ENCODE results near the gene HYOU1.
"Not testable (repeated sequence)": the region's sequence is repeated elsewhere in the genome, so short reads cannot be mapped to it uniquely, and the experiment has no call there.

The HYOU1 gene

GRCh38 chr11:119041821-119042514, 15.0 kb downstream of the HYOU1 start:
- no peak for DNase-seq (ENCODE audit: low spot score)

DNA sequence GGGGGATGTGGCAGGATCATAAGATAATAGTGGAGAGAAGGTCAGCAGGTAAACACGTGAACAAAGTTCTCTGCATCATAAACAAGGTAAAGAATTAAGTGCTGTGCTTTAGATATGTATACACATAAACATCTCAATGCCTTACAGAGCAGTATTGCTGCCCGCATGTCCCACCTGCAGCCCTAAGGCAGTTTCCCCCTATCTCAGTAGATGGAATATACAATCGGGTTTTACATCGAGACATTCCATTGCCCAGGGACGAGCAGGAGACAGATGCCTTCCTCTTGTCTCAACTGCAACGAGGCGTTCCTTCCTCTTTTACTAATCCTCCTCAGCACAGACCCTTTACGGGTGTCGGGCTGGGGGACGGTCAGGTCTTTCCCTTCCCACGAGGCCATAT, 17.5 kb downstream of the HYOU1 start:
- not testable (repeated sequence) for DNase-seq (ENCODE audit: low spot score)

- no peak for DNase-seq (ENCODE audit: low spot score)
Observed at GRCh38 chr11:119038884-119039283, 18.1 kb downstream of the HYOU1 start.

- no peak for DNase-seq (ENCODE audit: low spot score)
Observed at GRCh38 chr11:119034813-119035212, 22.2 kb downstream of the HYOU1 start.

- not testable (repeated sequence) for DNase-seq (ENCODE audit: low spot score)
Observed at GRCh38 chr11:119033421-119033820, 23.6 kb downstream of the HYOU1 start.

DNA sequence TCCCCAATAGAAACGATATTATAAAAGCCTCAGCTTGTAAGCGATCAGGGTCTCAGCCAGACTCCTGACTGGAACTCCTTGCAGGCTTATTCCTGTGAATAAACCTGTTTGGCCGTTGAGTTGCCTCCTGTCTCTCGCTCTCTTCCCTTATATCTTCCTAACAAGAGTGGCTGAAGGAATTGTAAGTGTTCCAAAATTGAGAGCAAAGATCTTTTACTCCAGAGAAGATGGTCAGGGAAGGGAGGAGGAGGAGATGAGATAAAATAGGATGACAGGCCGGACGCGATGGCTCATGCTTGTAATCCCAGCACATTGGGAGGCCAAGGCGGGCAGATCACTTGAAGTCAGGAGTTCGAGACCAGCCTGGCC, 25.1 kb downstream of the HYOU1 start:
- DNase-seq (ENCODE audit: low spot score), result no peak

DNA sequence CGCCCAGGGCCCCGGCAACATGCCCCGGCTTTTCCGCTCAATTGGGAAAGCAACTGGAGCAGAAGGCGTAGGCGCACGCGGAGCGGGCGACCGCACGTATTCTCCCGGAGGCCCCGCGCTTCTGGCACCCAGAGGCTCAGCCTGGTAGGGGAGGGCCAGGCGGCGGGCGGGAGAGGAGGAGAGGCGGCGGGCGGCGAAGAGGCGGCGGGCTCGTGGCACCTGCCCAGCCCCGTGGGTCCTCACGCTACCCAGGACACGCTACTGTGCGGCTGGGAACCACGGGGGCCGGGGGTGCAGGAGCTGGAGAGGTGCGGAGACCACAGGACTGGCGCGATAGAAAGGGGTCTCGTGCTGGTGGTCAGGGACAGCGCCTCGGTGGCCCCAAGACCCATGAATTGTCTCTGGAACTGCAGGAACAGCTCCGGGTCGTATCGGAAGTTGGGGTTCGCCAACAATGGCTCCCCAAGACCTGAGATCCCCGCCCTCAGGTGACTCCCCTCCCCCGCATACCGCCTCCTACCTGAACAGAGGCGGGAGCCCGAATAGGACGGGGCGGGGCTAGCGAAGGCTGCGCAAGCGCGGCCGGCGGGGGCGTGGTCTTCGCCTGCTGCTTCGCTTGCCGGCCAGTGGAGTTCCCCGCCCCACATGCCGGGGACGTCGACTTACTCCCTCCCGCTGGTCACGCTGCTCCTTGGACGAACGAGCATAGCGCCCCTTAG, 26.5 kb downstream of the HYOU1 start, which contains the start of gene SLC37A4:
SLC37A4 (minus strand) TSS at position 549 of the 719 bp plus-strand sequence.
- DNase-seq (ENCODE audit: low spot score), result peak; percentile 97

DNA sequence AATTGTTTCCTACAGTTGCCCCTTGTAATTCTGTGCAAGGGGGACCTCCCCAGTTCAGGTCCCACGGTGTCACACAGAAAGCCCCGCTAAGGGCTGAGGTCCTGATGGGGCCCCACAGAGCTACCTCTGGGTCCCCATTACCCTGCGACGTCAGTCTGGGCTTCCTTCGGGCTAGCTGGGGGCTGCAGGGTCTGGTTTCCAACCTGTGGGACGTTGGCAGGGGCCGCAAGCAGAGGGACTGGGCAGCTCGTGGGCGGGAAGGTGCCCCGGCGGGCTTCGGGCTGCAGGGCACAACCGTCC, 27.0 kb downstream of the HYOU1 start:
- no peak for DNase-seq (ENCODE audit: low spot score)

DNA sequence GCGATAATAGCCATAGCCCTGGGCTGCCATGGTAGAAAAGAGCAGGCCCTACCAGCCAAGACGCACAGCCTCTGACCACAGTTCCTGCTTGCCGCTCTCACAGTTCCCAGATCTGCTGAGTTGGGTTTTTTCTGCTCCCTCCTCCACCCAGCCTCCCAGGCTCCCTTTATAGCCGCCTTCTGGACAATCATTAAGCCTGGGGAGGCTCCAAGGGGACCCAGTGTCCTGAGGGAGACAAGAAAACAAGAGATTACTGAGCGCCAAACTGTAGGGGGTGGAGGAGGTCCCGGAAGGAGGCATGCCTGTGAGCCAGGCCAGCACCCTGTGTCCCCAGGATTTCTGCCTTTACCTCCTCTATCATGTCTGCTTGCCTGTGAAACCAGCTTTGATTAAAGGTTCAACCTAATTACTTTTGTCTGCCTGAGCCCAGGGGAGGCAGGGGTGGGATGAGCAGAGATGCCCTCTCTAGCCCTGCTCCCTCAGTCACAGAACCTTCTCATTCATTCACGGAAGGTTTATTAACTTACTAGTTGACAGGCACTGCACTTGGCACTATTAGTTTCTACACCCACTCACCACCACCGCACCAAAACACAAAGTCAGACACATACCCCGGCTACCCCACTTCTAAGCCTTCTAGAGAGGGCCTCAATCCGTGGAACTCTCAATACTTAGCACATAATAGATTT, 27.5 kb downstream of the HYOU1 start:
- no peak for DNase-seq (ENCODE audit: low spot score)

DNA sequence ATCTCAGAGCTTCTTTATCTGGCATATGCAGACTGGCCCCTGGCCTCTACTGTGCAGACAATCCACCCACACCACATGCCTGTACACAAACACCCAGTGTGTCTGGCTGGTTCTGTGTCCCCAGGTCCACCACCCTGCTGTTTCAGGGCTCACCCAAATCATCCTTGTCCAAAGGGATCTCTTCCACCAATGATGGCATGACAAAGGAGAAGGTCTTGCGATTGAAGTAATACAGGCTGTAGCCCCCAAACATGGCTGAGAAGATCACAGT, 28.0 kb downstream of the HYOU1 start:
- no peak for DNase-seq (ENCODE audit: low spot score)

- no peak for DNase-seq (ENCODE audit: low spot score)
Observed at GRCh38 chr11:119028346-119029068, 28.5 kb downstream of the HYOU1 start.

DNA sequence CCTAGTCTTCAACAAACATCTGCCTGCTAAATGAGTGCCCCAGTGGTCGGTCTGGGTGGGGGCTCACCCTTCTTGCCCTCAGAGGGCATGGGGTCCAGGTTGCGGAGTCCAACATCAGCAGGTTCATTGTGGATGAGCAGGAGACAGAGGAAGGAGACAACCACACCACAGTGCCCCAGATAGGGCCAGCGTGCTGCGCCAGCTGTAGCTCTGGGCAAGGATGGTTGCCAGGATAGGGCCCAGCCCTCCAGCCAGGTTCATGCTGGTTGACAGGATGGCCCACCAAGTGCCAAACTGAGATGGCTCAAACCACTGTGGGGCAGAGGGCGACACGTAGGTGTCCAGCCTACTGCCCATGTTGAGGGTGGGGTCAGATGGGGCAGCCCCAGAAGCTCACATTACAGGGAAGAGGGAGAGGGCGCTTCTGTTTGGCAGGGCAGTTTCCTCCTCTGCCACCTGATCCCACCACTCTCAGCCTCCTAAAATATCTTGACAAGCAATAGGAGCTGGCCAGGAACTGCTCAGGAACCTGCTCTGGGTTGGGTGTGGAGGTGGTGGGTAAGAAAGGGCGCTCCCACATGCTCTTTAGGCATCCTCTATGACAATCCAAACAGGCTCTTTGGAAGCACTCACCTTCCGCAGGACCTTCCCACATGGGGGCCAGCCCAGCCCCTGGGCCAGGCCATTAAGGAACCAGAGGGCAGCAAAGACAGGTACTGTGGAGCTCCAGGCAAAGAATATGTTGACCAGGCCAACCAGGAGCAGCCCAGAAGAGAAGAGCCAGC, 29.3 kb downstream of the HYOU1 start:
- no peak for DNase-seq (ENCODE audit: low spot score)

GRCh38 chr11:119026970-119027369, 30.0 kb downstream of the HYOU1 start:
- no peak for DNase-seq (ENCODE audit: low spot score)

DNA sequence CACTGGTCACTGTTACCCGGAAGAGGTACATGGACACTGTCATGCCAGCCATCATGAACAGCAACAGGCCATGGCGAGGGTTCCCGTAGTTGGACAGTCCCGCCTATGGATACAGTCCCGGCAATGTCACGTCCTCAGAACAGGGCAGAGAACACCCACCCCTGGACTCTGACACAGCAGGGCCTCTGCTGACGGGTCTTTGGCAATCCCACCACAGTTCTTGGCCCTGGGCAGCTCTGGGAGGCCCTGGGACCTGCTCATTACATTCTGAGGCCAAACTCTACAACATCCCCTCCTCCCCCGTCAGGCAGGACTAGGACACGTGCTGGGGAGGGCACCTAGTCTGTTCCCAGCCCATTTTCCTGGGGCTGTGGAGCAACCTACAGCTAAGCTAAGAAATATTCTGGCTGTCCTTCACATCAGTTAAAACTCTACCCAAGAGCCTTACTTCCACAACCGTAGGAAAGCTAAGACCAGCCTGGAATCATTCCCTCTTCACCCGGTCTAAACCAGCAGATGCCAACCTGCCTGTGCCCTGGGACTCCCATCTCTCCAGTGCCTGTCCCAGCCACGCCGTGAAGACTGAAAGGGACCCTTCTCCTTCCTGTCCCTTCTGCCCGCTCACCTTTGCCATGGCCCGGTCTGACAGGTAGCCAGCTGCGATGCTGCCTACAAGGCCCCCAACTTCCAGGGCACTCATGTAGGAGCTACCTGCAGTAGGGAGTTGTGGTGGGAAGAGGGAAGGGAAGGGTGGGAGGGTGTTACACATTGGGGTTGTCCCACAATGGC, 30.8 kb downstream of the HYOU1 start:
- DNase-seq (ENCODE audit: low spot score), result no peak

GRCh38 chr11:119025541-119025940, 31.5 kb downstream of the HYOU1 start:
- no peak for DNase-seq (ENCODE audit: low spot score)

DNA sequence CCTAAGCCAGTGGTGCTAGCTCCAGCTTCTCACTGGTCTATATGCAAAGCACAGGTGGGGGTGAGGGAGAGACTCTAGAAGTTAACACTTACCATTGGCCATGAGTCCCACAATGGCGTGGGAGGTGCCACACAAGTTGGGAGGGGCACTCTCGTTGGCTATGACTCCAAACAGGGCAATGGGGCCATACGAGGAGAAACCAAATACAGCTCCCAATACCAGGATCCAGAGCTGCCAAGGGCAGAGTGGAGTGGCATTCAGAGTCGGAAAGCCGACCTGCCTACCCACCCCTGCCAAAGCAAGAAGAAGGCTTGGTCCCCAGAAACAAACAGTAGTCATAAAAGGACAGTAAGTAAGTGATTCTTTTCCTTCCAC, 31.9 kb downstream of the HYOU1 start:
- DNase-seq (ENCODE audit: low spot score), result no peak

GRCh38 chr11:119024430-119025098, 32.4 kb downstream of the HYOU1 start:
- DNase-seq (ENCODE audit: low spot score), result no peak

GRCh38 chr11:119023741-119024140, 33.3 kb downstream of the HYOU1 start:
- DNase-seq (ENCODE audit: low spot score), result no peak

DNA sequence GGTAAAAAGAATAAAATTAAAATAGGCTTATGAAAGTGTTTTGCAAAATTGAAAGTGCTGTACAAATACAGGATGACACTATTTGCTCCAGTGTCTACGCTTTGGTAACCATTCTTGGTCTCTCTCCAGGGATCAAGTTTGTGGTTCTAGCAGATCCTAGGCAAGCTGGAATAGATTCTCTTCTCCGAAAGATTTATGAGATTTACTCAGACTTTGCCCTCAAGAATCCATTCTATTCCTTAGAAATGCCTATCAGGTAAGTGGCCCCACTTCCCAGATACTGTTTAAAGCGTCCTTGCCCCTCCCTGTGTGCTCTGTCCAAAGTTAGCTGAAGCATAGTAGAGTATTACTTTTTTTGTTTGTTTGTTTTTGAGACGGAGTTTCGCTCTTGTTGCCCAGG, 35.4 kb downstream of the HYOU1 start:
- no peak for DNase-seq (ENCODE audit: low spot score)

GRCh38 chr11:119019996-119020395, 37.0 kb downstream of the HYOU1 start:
- DNase-seq (ENCODE audit: low spot score), result no peak

Data from germinal center (tissue), 1 donor.